ENCODE results near the gene SDK1.

DNA sequence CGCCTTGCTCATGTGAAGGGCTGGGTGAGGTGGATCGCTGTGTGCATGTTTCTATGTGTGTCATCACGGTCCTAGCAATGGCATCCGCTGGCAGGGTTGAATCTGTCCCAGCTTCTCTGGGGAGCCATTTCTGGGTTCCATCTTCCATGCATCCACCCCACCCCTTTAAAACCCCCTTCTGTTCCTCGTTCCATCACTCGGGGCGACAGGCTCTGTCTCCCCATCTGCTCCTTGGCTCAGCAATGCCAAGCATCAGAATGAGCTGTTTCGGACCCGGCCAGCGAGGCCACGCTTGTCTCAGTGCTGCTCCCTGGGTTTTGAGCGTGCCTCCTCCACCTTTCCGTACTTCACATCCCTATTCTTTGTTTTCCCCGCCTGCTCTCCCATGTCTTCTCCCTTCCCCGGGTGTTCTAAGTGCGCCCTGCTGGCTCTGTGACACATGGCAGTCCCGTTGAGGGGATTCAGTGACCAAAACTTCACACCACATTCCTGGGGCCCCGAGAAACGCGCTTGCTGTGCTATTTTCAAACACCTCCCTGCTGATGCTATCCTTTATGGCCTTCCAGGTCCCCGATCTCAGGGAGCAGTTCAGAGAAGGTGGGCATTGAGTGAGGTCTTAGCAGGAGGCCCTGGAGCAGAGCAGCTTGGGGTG lies 827.0 kb downstream of the SDK1 start:
- TF ChIP-seq, protein P1, sequence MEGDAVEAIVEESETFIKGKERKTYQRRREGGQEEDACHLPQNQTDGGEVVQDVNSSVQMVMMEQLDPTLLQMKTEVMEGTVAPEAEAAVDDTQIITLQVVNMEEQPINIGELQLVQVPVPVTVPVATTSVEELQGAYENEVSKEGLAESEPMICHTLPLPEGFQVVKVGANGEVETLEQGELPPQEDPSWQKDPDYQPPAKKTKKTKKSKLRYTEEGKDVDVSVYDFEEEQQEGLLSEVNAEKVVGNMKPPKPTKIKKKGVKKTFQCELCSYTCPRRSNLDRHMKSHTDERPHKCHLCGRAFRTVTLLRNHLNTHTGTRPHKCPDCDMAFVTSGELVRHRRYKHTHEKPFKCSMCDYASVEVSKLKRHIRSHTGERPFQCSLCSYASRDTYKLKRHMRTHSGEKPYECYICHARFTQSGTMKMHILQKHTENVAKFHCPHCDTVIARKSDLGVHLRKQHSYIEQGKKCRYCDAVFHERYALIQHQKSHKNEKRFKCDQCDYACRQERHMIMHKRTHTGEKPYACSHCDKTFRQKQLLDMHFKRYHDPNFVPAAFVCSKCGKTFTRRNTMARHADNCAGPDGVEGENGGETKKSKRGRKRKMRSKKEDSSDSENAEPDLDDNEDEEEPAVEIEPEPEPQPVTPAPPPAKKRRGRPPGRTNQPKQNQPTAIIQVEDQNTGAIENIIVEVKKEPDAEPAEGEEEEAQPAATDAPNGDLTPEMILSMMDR (IDR thresholded peaks at IDR 0.05): no peak
- TF ChIP-seq POLR2A (IDR thresholded peaks at IDR 0.05): no peak
